H1 (cell line): ENCODE results near the gene ZNF791.
"Not testable (repeated sequence)": the region's sequence is repeated elsewhere in the genome, so short reads cannot be mapped to it uniquely, and the experiment has no call there.

Experiments used
- ATF3 ChIP-seq: IDR thresholded peaks from 2 replicates; pipeline ENCODE4 v1.6.1; 2011; ENCODE audit warnings: low read depth, mild to moderate bottlenecking, low read length; ENCODE audit not compliant: insufficient read depth
- CTCF ChIP-seq, 3 experiments: IDR thresholded peaks; 1 replicate in 2 of 3; 2 replicates in 1 of 3; pipeline versions ENCODE4 v1.5.1 to v1.6.1; 2011; ENCODE audit warnings: low read length in 3 of 3, mild to moderate bottlenecking in 3 of 3, inconsistent platforms in 2 of 3, low read depth in 1 of 3, moderate library complexity in 1 of 3; ENCODE audit not compliant: insufficient read depth in 1 of 3; ENCODE audit errors: control extremely low read depth in 1 of 3
- EGR1 ChIP-seq: IDR thresholded peaks from 2 replicates; pipeline ENCODE4 v1.6.1; 2011; ENCODE audit warnings: low read depth, low read length, borderline replicate concordance
- EP300 ChIP-seq, 2 experiments: IDR thresholded peaks; 1 replicate in 1 of 2; 2 replicates in 1 of 2; pipeline ENCODE4 v1.6.1; 2011 to 2012; ENCODE audit warnings: low read depth in 2 of 2, low read length in 2 of 2, mild to moderate bottlenecking in 2 of 2, borderline replicate concordance in 1 of 2, inconsistent platforms in 1 of 2, moderate library complexity in 1 of 2
- EZH2 ChIP-seq: fragments of 200-600 bp; sonication (generic); IDR thresholded peaks from 2 replicates; pipeline ENCODE4 v1.7.1; 2012; ENCODE audit warnings: low read depth, mild to moderate bottlenecking, moderate library complexity, low read length, inconsistent platforms; ENCODE audit not compliant: severe bottlenecking
- GTF2F1 ChIP-seq: IDR thresholded peaks from 2 replicates; pipeline ENCODE4 v1.6.1; 2012; ENCODE audit warnings: low read depth, low read length, improper control_type of control experiment, borderline replicate concordance
- HDAC6 ChIP-seq: IDR thresholded peaks from one replicate; pipeline ENCODE4 v1.7.1; 2012; ENCODE audit warnings: low read depth, mild to moderate bottlenecking, inconsistent platforms, low read length, moderate library complexity
- JUND ChIP-seq: IDR thresholded peaks from 2 replicates; pipeline ENCODE4 v1.6.1; 2011; ENCODE audit warnings: mild to moderate bottlenecking, improper control_type of control experiment, low read length
- POLR2A ChIP-seq, 2 experiments: IDR thresholded peaks; 1 replicate in 1 of 2; 2 replicates in 1 of 2; pipeline ENCODE4 v1.6.1; 2011; ENCODE audit warnings: low read depth in 2 of 2, low read length in 2 of 2, mild to moderate bottlenecking in 2 of 2; ENCODE audit errors: control extremely low read depth in 1 of 2
- TAF1 ChIP-seq: IDR thresholded peaks from 2 replicates; pipeline ENCODE4 v1.6.1; 2011; ENCODE audit warnings: mild to moderate bottlenecking, low read depth, low read length
- TCF12 ChIP-seq: IDR thresholded peaks from 2 replicates; pipeline ENCODE4 v1.6.1; 2011; ENCODE audit warnings: low read depth, mild to moderate bottlenecking, low read length

- TF ChIP-seq CTCF (IDR thresholded peaks at IDR 0.05; ENCODE audit: control extremely low read depth in 1 of 3, insufficient read depth in 1 of 3, low read depth in 1 of 3, low read length in 3 of 3); EP300 (IDR thresholded peaks at IDR 0.05; ENCODE audit: borderline replicate concordance in 1 of 2, low read depth in 2 of 2, low read length in 2 of 2); JUND; POLR2A (IDR thresholded peaks at IDR 0.05; ENCODE audit: control extremely low read depth in 1 of 2, low read depth in 2 of 2, low read length in 2 of 2); GTF2F1; TAF1; HDAC6; EZH2; ATF3; TCF12; EGR1: not testable (repeated sequence)
Measured at GRCh38 chr19:12643716-12644115, 33.0 kb downstream of the ZNF791 start.
